Measurements from ENCODE around the gene IGSF11. TPM values are rescaled to one million over a fixed set of nuclear protein-coding genes. Genes with fewer than 3 reads are reported as not detected.
A peak's percentile ranks its signal among the peaks of the same experiment; 100 is the strongest.

Gene IGSF11
- total RNA-seq, 1 experiment from 2014 or later: 0.45 TPM

DNA sequence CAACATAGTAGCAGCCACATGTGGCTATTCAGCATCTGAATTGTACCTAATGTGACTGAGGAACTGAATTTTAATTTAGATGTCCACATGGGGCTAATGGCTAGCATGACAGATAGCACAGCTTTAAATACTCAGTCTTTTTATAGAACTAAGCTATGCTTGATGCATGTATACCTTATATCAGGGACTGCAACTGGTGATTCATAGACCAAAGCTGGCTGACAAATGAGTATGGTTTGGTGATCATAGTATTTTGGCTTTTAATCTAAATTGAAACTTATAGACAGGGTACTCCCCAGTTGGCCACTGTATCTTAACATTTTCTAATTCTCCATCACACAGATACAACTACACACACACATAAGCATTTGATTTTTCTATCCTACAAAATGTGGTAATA, 83.6 kb downstream of the IGSF11 start:
- DNase-seq (ENCODE audit: low spot score): no peak

DNA sequence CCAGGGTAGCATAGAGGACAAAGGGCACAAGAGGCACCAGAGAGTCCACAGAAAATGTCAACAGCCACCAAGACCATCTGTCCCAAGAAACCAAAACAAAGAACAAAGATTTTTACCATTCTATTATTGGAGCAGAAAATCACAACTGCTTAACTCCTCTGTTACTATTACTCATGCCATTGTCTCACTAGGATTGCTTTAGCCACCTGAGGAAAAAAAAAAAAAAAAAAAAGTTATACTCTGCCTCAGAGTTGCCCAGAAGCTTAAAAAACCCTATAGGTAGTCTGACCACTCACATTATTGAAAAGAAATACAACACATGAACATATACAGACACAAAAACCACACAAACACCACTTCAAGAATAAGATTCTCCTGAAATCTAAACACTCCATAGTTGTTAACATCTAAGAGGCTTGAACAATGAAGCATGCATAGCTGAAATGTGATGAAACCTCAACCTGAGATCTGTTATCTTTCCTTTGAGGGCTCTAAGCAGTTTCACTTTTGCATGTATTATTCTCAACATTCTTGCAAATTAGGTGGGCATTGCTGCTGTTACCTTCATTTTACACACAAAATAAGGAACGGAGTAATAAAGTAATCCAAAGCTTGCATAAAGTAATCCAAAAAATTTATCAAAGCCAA, 85.4 kb downstream of the IGSF11 start:
- no peak for DNase-seq (ENCODE audit: low spot score)

DNA sequence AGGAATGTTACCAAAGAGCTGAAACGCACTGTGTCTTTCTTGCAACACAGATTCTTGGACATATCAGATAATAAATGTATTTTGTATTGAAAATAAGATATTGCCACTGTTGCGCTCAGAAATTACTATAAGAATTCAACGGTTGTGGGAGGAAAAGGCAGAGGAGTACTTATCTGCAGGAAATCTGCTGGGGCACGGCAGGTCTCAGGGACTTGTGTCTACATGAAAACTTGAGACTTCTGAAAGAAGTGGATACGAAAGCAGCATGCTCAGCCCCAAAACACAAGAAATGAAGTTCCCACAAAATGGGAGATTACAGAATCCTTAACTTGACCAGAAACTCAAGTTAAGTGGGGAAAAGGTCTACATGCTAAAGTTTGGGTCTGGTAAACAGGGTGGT, 86.5 kb downstream of the IGSF11 start:
- no peak for DNase-seq (ENCODE audit: low spot score)

DNA sequence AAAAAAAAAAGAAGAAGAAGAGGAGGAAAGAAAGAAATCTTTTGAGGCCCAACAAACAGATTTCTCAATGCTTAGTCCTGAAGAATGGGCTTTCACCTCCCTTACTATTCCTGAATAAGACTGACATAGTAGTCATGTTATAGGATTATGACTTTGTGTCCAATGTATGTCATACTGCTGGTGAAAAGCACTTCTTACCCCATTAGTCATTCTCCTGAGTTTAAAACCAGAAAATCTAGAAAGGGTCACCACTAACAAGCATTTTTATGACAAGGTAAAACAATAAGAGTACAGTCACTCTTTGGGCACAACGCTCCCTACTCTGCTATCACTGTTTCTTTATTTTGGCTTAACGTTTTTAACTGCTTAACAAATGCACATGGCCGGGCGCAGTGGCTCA, 88.2 kb downstream of the IGSF11 start:
- no peak for DNase-seq (ENCODE audit: low spot score)

DNA sequence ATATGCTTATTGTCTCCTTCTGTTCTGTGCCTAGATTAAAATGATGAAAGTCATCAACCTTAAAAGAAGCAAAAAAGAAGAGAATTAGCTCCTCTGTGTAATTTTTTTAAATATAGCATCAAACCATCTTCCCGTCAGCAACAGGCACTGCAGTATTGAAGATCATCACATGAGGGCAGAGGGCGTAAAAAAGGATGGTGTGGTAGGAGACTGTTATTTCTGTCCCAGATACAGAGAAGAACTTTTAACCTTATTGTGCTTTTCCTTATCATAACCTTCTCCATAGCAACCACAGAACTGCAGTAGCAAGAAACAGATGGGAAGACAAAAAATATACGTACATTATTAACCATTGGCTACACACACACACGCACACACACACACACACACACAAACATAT, 88.8 kb downstream of the IGSF11 start:
- DNase-seq (ENCODE audit: low spot score): no peak

DNA sequence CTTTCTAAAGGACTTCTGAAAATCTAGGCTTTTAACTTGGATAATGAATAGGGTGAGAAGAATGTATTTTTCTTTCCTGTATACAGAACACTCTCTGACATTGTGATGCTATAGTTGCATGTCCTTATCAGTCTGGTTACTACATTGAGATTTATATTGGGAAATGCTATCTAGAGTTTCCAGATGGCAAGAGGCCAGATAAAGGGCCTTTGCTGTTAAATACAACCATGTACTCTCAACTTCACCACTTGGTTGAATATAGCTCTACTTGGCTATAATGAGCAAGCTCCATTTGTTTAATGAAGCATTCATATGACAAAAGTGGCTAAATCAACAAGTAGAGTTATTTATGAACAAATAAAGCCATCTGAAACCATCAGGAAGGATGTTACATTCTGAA, 91.0 kb downstream of the IGSF11 start:
- DNase-seq (ENCODE audit: low spot score): no peak

DNA sequence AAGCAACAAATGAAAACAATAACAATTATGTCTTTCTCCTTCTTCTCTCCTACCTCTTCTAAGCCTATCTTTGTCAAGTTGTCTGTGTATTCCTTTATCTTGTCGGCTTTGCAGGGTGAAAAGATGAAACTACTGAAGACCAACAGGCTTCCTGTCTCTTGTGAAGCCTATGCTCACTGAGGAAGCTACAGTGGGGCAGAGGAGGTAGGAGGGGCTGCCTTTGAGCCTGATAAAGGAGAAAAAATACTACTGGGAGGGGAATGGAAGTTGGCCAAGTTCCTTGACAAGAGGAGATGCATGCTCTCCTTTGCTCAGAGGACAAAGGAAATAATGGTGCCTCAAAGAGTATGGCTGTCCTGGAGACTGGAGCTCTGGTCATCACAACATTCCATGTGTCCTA, 92.0 kb downstream of the IGSF11 start:
- DNase-seq (ENCODE audit: low spot score): no peak

DNA sequence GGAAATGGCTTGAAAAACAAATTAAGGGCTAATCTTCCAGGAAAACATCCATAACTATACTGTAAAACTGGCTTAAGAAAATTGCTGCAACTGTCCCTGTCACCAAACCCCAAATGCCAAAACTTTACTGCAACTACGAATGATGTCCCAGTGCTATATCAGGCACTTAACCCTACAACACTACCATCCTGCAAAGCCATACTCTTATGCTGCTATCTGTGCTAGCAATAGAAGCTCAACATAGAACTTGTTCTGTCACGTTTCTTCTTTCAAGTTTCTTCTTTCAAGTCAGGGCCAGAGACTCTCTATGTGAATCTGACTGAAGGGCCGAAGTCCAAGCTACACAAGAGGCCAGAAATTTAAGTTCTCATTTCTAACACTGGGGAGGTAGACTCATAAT, 92.5 kb downstream of the IGSF11 start:
- DNase-seq (ENCODE audit: low spot score): no peak

DNA sequence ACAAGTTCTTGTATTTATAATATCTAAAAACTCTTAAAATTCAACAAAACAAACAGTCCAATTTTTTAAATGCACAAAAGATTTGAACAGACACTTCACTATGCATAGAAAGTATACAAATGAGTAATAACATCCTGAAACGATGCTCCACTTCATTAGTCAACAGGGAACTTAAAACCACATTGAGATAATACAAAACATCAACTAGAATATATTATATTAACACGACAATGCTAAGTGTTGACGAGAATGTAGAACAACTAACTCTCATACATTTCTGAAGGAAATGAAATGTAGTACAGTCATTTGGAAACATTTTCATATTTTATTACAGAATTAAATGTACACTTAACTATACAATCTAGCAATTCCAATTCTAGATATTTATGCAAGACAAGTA, 93.4 kb downstream of the IGSF11 start:
- DNase-seq (ENCODE audit: low spot score): no peak

DNA sequence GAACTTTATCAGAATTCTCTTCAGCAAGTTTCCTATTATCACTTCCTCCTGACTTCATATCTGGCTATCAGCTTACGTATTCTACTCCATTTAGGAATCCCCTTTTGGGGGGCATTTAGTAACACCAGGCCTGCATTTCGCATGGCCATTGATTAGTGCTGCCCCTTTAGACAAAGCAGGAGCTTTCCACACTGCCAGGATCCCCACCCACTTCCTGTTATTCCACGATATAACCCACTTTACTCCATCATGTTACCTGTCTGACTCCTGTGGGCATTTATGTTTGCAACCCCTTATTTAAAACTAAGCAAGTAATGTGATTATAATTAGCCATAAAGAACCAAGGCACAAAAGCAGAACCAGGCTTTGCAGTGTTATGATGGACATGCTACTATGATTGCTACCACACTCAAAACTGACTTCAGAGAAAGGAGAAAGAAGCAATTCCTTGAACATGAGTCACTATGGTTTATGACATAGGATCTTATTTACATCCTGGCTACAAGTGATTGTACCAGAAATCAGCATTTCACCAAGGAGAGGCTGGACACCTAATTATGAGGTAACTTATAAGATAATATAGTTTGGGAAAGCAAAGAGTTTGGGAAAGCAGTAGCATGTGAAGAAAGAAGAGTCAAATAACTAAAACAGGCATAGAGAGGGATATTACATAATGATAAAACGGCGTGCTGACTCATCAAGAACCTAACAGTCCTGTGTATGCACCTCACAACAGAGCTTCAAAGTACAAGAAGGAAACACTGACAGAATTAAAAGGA, 96.3 kb downstream of the IGSF11 start:
- DNase-seq (ENCODE audit: low spot score): peak; percentile 77

DNA sequence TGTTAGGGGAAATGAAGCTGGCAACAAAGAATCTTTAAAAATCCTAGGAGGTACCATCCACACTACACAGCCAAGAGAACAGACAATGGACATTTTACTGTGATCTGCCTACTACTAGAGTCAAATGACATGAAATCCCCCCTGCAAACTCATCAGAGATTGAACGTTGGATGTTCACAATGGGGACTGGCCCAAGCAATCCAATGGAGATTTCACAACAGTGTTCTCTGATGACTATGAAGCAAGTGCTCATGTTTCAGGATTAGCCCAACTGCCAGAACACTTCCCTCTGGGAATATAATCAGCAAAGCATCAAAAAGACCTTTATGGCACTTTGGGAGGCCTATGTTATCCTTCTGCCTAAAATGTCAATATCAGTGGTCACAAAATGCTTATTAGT, 97.8 kb downstream of the IGSF11 start:
- no peak for DNase-seq (ENCODE audit: low spot score)

DNA sequence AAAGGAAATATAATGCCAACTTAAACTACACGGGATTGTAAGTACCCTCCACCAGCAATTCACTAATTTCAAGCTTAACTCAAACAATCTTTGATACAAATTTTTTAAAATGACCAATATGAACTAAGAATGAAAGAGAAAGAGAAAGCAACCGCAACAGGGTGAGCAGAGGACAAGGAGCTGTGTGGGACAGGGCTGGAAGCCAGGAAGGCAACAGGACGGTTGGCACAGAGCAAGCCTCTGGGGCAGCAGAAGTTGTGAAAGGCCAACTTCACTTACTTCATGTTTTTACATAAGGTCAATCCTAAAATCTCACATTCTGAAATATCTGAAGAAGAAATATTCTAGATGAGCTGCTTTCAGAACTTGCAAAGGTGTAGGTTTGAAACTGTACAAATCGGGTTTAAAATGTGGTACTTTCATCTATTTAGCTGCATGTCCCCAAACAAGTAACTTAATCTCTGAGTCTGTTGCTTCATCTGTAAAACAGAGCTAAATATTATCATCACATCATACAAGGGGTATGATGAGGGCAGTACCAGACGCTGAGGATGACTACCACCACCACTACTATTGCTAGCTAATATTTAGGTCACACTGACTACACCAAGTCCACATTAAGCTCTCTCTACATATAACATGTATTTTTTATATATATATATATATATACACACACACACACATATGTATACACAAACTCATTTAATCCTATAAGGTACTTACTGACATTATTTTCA, 101.7 kb downstream of the IGSF11 start:
- DNase-seq (ENCODE audit: low spot score): peak; percentile 67

DNA sequence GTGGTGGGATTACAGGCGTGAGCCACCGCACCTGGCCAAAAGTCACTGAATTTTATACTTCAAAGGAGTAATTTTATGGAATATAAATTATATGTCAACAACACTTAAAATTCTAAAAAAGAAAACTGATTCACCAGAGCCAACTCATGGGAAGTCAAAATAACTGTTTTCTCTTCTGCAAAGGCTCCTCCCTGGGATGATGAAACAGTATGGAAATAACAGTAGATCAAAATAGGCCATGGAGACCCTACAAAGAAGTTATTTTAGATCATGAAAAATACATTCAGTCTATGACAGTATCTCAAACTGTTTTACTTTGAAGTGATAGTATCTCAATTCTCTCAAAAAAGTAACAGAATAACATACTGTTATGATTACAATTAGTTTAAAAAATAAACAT, 102.7 kb downstream of the IGSF11 start:
- no peak for DNase-seq (ENCODE audit: low spot score)

DNA sequence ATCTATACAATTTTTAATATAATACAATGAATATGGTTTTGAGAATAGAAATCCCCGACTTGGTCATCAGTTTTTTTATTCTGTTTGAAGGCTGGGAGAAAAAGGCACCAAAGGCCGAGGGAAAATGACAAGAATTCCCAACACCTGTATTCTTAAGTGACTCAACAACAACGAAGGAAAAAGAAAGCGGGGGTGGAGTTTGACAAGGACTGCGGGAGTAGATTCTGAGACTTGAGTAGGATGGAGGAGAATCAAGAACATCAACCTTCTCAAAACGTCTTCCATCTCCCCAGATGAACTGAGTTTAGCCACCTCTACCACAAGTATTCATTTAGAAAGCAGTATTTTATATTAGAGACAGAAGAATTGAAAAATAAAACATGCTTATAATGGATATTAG, 107.2 kb downstream of the IGSF11 start:
- no peak for DNase-seq (ENCODE audit: low spot score)

DNA sequence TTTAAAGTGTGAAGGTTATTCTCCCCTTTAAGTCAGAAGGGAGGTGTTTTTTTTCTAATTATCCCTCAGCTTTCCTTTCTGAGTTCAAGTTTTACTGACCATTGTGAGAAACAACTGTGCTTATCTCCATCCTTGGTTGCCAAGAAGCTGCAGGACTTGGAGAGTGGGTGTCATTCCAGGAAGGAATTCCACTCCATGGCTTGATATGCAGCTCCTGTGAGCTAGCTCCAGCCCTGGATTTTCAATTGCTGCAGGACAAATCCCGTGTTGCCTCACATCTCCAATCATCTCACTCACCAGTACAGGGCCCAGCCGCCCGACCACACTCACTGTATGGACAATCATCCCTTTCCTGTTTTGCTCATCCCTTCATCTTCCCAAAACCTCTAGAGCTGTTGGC, 122.5 kb downstream of the IGSF11 start:
- no peak for DNase-seq (ENCODE audit: low spot score)

DNA sequence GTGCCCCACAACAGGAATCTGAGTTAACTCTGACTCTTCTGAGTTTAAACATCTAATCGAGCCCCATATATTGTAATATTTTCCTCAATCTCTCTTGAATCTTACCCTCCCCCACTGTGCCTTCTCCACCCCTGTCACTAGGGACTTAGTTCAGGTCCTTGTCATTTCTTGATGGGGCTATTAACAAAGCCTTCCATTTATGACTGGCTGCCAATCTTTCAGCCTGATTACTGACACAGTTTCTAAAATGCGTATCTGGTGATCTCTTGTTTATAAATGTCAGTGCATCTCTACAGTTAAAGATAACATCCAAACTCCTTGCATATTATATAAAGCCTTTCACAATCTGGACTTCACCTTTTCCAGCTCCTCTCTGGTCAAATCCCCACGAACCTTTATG, 124.3 kb downstream of the IGSF11 start:
- DNase-seq (ENCODE audit: low spot score): no peak

DNA sequence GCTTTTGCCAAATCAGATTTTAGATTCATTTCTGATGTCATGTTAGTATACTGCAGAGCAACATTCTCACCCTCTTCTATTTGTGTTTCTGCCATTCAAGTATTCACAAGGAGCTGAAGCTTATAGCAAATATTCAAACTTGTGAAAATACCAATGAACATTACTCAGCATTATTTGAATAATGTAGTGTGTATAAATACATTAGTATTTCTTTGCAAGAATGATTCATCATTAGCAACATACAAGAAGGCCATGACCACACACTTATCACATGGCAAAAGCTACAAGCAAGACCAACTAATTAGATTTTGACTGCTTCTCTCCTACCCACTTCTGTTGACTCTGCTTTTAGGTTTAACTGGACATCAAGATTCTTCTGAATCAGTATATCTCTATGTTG, 124.9 kb downstream of the IGSF11 start:
- DNase-seq (ENCODE audit: low spot score): no peak

DNA sequence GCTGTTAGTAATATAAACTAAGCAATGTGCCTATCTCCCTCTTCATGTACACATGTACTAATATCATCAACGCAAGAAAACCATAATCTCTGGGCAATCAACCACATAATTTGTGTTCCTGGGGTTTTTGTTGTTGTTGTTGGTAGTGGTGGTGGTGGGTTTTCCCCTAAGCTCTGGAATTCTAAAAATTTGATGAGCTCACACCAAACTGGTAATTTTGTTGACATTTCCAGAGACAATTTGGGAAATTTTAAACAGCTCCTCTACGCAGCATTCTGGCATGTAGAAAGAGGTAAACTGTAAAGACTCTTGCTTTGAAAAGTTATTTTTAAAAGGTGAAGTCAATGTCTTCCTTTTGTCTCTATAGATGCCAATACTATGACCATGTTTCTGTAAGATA, 126.7 kb downstream of the IGSF11 start:
- DNase-seq (ENCODE audit: low spot score): no peak

DNA sequence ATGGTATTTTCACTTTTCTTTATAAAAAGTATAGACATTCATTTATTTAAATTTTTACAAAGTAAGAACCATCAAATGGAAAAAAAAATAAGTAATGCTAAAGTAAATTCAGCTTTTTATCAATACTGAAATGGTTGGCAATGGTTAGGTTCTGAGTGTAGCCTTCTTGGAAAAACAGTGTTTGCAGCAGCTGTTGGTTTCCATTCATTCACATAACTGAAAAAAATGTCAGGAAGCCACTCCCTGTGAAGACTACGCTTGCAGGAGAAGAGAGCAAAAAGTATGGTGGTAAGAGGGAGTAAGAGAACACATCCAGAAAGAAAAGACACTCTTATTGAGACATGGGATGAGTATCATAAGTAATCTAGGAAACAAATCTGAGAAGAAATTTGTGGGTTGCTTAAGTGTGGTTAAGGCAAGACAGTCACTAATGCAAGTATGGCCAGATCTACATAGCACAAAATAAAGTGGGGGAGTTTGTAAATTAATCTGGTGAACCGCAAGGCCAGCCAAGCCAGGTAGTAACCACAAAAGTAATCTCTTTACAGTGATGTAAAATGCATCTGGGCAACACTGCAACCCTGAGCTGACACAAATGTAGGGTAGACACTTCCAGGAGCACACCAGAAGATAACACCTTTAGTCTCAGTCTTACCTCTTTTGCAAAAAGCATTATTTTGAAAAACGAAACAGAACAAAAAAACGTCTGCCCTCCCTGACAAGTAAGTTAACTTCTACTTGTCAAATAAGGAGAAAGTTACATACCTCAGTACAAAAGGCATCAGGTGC, 133.7 kb downstream of the IGSF11 start:
- DNase-seq (ENCODE audit: low spot score): no peak

DNA sequence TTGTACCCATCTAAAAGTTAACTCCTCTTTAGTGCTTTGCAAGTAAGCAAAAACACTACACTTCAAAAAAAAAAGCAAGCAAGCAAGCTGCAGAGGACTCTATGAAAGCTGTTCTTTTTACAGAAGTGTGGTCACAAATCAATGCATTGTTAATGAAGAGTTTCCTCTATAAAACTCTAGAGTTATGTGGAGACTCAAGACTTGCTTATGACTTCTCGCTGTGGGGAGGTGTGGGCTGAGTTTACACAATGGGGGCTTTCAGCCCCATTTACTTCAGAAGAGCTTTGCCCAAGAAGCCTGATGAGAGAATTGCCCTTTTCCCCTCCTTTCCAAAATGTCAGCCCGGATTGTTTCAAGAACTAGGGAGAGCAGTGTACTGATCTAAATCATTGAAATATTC, 144.4 kb downstream of the IGSF11 start:
- no peak for DNase-seq (ENCODE audit: low spot score)

DNA sequence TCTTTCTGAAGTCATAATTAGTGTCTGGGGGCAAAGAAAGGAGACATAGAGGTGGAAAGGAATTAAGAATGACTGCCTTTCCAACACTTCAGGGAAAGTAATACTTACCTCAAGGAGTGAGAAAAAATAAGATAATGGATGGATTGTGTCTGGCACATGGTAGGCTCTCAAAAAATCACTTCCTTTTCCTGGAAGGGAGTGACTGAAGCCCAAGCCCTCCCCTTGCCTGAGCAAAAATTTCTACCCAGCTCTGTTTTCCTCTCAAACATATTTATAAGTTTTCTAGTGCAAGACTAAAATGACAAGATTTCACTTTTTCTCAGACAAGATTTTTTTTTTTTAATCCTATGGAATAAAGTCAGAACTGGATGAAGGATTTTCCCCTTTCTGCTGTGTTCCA, 145.0 kb downstream of the IGSF11 start:
- no peak for DNase-seq (ENCODE audit: low spot score)

DNA sequence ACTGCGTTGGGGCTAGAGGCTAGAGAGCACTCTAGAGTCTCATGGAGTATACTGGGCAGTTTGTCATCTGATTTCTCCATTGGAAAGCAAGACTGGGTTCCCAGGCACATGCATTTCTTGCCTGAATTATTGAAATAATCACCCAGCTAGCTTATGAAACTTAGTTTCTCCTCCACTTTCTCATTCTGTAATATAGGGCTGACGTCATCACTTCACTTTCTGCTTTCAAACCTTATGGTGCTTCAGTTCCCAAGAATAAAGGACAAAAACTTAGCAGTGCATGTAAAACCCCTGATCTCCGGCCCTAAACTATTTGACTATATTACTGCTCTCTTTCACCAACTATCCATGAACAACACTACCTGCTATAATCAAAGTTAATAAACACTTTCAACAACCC, 147.9 kb downstream of the IGSF11 start:
- DNase-seq (ENCODE audit: low spot score): no peak
